Sigmoid colon (tissue), 7 donors: ENCODE measurements around the gene NBEAL2. TPM values are rescaled to one million over a fixed set of nuclear protein-coding genes. Genes with fewer than 3 reads are reported as not detected.
A peak's percentile ranks its signal among the peaks of the same experiment; 100 is the strongest.

Source experiments
- DNase-seq: peaks from one replicate; pipeline ENCODE4 v3.0.0-alpha.2; 2019
- H3K27ac ChIP-seq, 4 donors: fragments of 200-600 bp; sonication (generic); one replicate each; pipeline ENCODE4 v1.5.1; 2016 to 2019; ENCODE audit warnings: mild to moderate bottlenecking in 1 of 4
- H3K27me3 ChIP-seq, 3 donors: fragments of 200-600 bp; sonication (generic); one replicate each; pipeline ENCODE4 v1.5.1; 2019; ENCODE audit warnings: mild to moderate bottlenecking in 1 of 3
- H3K36me3 ChIP-seq, 4 donors: fragments of 200-600 bp; sonication (generic); one replicate each; pipeline ENCODE4 v1.5.1; 2016 to 2019
- H3K4me1 ChIP-seq, 4 donors: fragments of 200-600 bp; sonication (generic); one replicate each; pipeline ENCODE4 v1.5.1; 2017 to 2019
- H3K4me3 ChIP-seq, 4 donors: fragments of 200-600 bp; sonication (generic); one replicate each; pipeline ENCODE4 v1.5.1; 2017 to 2019; ENCODE audit warnings: mild to moderate bottlenecking in 2 of 4, moderate library complexity in 1 of 4
- H3K9me3 ChIP-seq, 4 donors: fragments of 200-600 bp in 3 of 4; sonication (generic) in 3 of 4; one replicate each; pipeline versions ENCODE4 v1.5.1 to v1.6.1; 2013 to 2019
- EP300 ChIP-seq, 4 donors: sonication (generic); formaldehyde crosslinking; IDR thresholded peaks; one replicate each; pipeline ENCODE4 v1.6.1; 2017; ENCODE audit warnings: antibody characterized with exemption in 4 of 4
- POLR2A ChIP-seq, 2 donors: fragments of 450-650 bp; IDR thresholded peaks; one replicate each; pipeline ENCODE4 v1.6.1; 2016; ENCODE audit warnings: antibody characterized with exemption in 2 of 2, mild to moderate bottlenecking in 2 of 2, moderate library complexity in 2 of 2
- POLR2AphosphoS5 ChIP-seq, 4 donors: sonication (generic); formaldehyde crosslinking; IDR thresholded peaks; one replicate each; pipeline ENCODE4 v1.6.1; 2017; ENCODE audit warnings: antibody characterized with exemption in 4 of 4
- WGBS, 2 donors: extraction: QIAGEN DNeasy Blood & Tissue Kit; methylation state at CpG; one replicate each; pipeline ENCODE4 v1.1.7; 2013; 5-methylcytosine and 5-hydroxymethylcytosine counted together
- intact Hi-C: fragments of 100-400 bp; cut with DNase I; formaldehyde crosslinking; loops from one replicate; pipeline ENCODE4 v1.15.1; 2023
- polyA plus RNA-seq, 3 donors: library from polyadenylated mRNA; stranded (reverse); fragments of 200-250 nt; gene quantifications; one replicate each; pipeline ENCODE4 v1.2.3, GENCODE V29; 2013
- total RNA-seq, 4 donors: library from RNA; depleted of rRNA; stranded (reverse); fragments of >200 nt; gene quantifications; one replicate each; pipeline ENCODE4 v1.1.0, GENCODE V29; 2016
- TF ChIP-seq, protein P1 (sequence below), 4 experiments: fragments of 450-650 bp in 3 of 4; fragments of 200-600 bp in 1 of 4; IDR thresholded peaks; one replicate each; pipeline ENCODE4 v1.5.1; 2016 to 2019; ENCODE audit warnings: antibody characterized with exemption in 4 of 4, mild to moderate bottlenecking in 3 of 4, moderate library complexity in 2 of 4
- donor health status: healthy with polysubstance abuse.
- donor health status: Bipolar disorder and iron deficiency.
- donor health status: healthy.

The NBEAL2 gene
- total and polyA plus RNA-seq, 7 donors, result 7.8 to 88.0 (median 12.5) TPM

DNA sequence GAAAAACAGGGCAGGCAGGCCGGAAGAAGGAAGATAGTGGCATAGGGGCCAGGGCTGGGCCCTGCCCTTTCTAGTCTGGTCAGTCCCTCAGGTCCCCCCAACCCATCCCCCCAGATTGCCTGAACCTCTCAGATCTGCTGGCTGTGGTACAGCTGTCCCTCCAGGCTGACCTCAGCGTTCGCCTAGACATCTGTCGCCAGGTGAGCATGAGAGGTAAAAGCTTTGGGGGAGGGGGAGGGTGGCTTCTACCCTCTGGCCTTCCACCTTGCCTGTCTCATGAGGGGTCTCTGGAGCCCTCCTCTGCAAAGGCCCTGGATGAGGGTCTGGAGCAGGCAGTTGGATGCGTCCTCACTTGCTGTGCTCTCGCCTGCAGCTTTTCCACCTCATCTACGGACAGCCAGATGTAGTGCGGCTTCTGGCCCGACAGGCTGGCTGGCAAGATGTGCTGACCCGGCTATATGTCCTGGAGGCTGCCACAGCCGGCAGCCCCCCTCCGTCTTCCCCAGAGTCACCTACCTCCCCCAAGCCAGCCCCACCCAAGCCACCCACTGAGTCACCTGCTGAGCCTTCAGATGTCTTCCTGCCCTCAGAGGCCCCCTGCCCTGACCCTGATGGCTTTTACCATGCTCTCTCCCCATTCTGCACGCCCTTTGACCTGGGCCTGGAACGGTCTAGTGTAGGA is 20.2 kb downstream of the NBEAL2 start:
- Histone ChIP-seq H3K27me3 (no peaks in the 10 kb centered on the region), H3K4me3 (no peak overlapping the region), H3K4me1 (no peaks in the 10 kb centered on the region), H3K9me3 (no peaks in the 10 kb centered on the region), H3K27ac (no peak overlapping the region), H3K36me3 (peaks cover 0 to 56% (median 27%) of the 10 kb centered on the region in 4 donors)
- DNase-seq, result no peak
- WGBS, 2 donors, result 94% methylated on average over 14 of the region's 14 CpGs
- TF ChIP-seq POLR2AphosphoS5 (IDR thresholded peaks at IDR 0.05) (no peak), EP300 (IDR thresholded peaks at IDR 0.05) (no peak), POLR2A (IDR thresholded peaks at IDR 0.05) (no peak)
- TF ChIP-seq, protein P1, sequence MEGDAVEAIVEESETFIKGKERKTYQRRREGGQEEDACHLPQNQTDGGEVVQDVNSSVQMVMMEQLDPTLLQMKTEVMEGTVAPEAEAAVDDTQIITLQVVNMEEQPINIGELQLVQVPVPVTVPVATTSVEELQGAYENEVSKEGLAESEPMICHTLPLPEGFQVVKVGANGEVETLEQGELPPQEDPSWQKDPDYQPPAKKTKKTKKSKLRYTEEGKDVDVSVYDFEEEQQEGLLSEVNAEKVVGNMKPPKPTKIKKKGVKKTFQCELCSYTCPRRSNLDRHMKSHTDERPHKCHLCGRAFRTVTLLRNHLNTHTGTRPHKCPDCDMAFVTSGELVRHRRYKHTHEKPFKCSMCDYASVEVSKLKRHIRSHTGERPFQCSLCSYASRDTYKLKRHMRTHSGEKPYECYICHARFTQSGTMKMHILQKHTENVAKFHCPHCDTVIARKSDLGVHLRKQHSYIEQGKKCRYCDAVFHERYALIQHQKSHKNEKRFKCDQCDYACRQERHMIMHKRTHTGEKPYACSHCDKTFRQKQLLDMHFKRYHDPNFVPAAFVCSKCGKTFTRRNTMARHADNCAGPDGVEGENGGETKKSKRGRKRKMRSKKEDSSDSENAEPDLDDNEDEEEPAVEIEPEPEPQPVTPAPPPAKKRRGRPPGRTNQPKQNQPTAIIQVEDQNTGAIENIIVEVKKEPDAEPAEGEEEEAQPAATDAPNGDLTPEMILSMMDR (IDR thresholded peaks at IDR 0.05), result no peak
- intact Hi-C loops, result loop anchor here (5.0 to 10.0 kb wide), 2 partner anchors 165 to 292 kb away; partner anchors contain the start of gene SETD2

DNA sequence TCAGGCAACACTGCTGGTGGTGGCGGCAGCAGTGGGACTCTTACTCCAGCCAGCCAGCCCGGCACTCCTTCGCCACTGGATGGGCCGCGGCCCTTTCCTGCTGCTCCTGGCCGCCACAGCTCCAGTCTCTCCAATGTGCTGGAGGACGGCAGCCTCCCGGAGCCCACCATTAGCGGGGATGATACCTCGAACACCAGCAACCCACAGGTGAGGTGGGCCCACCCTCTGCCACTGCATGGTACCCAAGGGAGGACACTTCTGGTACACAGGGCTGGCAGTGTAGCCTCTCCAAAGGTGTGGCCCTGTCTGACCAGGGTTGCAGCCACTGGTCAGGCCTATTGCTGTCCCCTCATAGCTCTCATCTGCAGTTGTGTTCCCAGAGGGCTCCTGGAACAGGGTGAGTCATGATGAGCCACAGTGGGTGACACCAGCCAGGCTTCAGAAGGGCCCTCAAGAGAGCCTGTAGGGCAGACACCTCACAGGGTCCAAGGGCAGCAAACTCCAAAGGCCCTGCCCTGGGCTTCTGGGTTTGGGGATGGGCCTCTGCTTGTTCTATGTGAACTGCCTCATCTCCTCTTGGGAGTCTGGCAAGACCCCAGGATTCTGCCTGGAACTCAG is 20.8 kb downstream of the NBEAL2 start:
- no peak overlapping the region for H3K4me3 ChIP-seq
- TF ChIP-seq POLR2A (IDR thresholded peaks at IDR 0.05) (no peak), POLR2AphosphoS5 (IDR thresholded peaks at IDR 0.05) (no peak)
- TF ChIP-seq, protein P1 (IDR thresholded peaks at IDR 0.05), result no peak
- 96 to 97% methylated on average over 10 of the region's 10 CpGs for WGBS, 2 donors
- DNase-seq, result no peak
- H3K27ac ChIP-seq, result no peak overlapping the region
- no peaks in the 10 kb centered on the region for H3K4me1 ChIP-seq
- no peaks in the 10 kb centered on the region for H3K27me3 ChIP-seq
- no peaks in the 10 kb centered on the region for H3K9me3 ChIP-seq
- H3K36me3 ChIP-seq, result peaks cover 0 to 58% (median 27%) of the 10 kb centered on the region in 4 donors
- intact Hi-C loops, result loop anchor here (10.0 kb wide), 1 partner anchor 164 kb away; the partner anchor contains the start of gene SETD2

DNA sequence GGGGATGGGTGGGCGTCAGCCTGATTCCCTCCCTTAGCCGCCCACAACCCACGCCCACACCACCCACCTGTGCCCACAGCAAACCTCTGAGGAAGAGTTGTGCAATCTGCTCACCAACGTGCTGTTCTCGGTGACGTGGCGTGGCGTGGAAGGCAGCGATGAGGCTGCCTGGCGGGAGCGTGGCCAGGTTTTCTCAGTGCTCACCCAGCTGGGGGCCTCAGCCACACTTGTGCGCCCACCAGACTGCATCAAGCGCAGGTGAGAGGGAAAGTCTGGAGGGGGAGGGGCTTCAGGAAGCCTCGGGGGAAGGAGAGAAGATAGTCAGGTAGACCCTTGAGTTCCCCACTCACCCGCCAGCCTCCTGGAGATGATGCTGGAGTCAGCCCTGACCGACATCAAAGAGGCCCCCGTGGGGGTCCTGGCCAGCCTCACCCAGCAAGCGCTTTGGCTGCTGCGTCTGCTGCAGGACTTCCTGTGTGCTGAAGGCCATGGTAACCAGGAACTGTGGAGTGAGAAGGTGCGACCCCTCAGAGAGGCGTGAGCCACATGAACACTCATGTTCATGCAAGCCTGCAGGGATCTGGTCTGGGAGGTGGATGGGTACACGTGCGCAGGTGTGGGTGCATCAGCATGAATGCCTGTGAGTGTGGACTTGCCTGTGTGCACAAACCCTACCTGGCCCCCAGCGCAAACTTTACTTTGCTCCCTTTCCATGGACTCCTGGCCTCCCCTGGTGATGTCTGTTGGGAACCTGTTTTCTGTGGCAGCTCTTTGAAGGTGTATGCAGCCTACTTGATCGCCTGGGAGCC is 21.7 kb downstream of the NBEAL2 start:
- Histone ChIP-seq H3K27me3 (no peaks in the 10 kb centered on the region), H3K9me3 (no peaks in the 10 kb centered on the region), H3K4me1 (no peaks in the 10 kb centered on the region), H3K27ac (no peak overlapping the region), H3K36me3 (peaks cover 0 to 65% (median 27%) of the 10 kb centered on the region in 4 donors), H3K4me3 (no peak overlapping the region)
- TF ChIP-seq, protein P1 (IDR thresholded peaks at IDR 0.05), result no peak
- no peak for TF ChIP-seq POLR2A (IDR thresholded peaks at IDR 0.05)
- TF ChIP-seq POLR2AphosphoS5 (IDR thresholded peaks at IDR 0.05), result no peak
- no peak for TF ChIP-seq EP300 (IDR thresholded peaks at IDR 0.05)
- WGBS, 2 donors, result 86 to 91% methylated on average over 25 of the region's 25 CpGs
- intact Hi-C loops, result loop anchor here (10.0 kb wide), 1 partner anchor 164 kb away; the partner anchor contains the start of gene SETD2
- no peak for DNase-seq

DNA sequence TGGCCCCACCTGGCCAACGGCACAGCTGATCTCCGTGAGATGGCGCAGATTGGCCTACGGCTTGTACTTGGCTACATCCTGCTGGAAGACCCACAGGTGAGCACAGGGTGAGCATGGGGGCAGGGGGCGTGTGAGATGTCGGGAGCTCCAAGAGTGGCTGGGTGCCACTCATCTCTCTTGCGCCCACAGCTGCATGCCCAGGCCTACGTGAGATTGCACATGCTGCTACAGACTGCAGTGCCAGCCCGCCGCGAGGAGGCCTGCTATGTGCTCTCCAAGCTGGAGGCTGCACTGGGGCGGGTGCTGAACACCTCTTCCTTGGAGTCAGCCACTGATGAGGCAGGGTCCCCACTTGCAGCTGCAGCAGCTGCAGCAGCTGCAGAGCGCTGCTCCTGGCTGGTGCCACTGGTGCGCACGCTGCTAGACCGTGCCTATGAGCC is 22.3 kb downstream of the NBEAL2 start:
- Histone ChIP-seq H3K27ac (no peak overlapping the region), H3K36me3 (peaks cover 0 to 70% (median 27%) of the 10 kb centered on the region in 4 donors), H3K4me1 (no peaks in the 10 kb centered on the region), H3K4me3 (no peak overlapping the region), H3K9me3 (no peaks in the 10 kb centered on the region), H3K27me3 (no peaks in the 10 kb centered on the region)
- 94 to 96% methylated on average over 16 of the region's 16 CpGs for WGBS, 2 donors
- DNase-seq, result peak; percentile 49
- intact Hi-C loops, result loop anchor here (10.0 kb wide), 1 partner anchor 163 kb away; the partner anchor contains the start of gene SETD2
- TF ChIP-seq POLR2AphosphoS5 (IDR thresholded peaks at IDR 0.05), result no peak
- TF ChIP-seq, protein P1 (IDR thresholded peaks at IDR 0.05), result no peak
- TF ChIP-seq EP300 (IDR thresholded peaks at IDR 0.05), result no peak
- TF ChIP-seq POLR2A (IDR thresholded peaks at IDR 0.05), result no peak
